Activated T-helper 9 cell treated with anti-CD3 and anti-CD28 coated beads, Interleukin-2, amount 50 U/mL, for 16 hours (primary cell): ENCODE results near the gene DGKG.
A peak's percentile ranks its signal among the peaks of the same experiment; 100 is the strongest.

Experiments
- DNase-seq: peaks from one replicate; pipeline ENCODE4 v3.0.0-alpha.2; 2020; ENCODE audit warnings: low read depth

DGKG gene

DNA sequence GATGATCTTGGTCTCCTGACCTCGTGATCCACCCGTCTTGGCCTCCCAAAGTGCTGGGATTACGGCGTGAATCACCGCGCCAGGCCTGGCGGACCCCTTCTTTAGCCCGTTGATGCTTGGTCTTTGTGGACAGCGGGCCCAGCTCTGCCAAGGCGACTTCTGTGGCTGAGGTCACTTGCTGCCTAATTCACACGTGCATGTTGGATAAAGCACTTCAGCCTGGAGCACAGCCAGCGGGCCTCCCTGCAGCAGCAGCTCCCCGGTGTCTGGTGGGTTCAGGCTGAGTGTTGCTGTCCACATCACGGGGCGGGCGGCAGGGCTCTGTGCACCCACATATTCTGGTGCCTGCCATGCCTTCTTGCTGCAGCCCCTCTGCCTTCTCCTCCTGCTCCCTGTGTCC is 88.4 kb downstream of the DGKG start:
- no peak for DNase-seq

DNA sequence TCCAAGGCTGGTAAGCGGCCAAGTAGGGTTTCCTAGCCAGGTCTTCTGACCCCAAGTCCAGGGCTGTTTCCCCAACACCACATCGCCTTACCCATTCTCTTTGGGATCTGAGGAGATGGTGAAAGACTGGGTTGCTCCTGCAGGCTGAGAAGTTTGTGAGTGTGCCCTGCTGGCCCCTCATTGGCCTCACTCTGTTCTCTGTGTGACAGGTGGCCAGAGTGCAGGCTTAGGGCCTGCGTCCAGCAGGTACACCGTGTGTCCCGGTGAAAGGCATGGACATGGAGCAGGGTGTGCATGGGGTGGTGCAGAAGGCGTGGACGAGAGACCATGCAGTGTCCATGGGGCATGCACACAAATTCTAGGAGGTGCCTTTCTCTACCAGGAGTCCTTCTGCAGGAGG is 91.3 kb downstream of the DGKG start:
- DNase-seq = no peak

GRCh38 chr3:186268616-186269448 is 93.2 kb downstream of the DGKG start:
- no peak for DNase-seq

- no peak for DNase-seq
Observed at GRCh38 chr3:186267758-186268157, 94.3 kb downstream of the DGKG start.

DNA sequence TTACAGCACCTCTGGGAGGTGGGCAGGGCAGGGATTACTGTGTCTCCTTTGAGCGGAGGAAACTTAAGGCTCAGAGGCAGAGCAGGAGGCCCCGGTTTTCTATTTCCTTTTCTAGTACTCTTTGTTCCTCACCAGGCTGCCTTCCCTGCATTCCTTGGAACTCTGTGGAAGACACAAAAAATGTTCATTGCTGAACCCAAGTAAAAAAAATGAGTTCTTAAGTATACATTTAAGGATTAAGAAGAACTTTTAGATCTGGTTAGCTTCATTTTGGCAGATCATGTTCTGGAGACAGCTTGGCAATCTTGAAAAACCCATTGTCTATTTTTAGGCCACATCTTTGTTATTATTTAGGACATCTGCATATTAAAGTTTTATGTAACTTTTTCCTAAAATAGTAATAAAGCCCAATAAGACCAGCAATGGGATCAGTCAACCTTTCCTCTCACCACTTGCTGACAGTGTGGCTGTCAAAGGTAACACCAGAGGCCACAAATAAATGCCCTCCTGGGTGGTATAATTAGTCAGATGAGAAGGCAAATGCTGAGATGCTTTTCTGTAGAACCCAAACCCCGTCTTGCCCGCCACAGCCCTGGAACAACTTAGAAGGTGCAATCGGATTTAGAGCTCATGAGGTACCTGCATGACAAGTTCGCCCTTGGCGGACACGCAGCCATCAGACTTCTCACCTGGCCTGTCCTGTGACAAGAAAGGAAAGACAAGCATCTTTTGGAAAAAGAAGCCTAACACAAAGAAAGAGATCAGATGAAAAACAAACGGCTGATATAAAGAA is 97.2 kb downstream of the DGKG start:
- DNase-seq = no peak

DNA sequence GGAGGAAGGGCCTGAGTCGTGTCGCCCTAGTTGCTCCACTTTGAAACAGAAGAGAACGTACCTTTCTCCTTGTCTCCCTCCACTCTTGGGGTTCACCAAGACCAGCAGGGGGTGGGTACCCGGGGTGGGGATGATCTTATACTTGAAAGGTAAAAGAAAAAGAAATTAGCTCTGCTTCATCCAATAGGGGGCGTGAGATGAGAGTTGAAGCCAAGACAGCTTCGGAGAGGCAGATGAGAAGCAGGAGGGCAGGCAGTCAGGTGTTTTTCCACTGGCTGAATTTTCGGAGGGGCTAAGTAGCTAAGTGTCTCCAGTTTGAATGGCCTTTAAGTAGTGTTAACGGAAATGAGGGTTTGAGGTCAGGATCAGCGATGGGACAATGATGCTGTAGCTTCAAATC is 100.4 kb downstream of the DGKG start:
- DNase-seq = no peak

- DNase-seq = no peak
Observed at GRCh38 chr3:186260726-186261125, 101.3 kb downstream of the DGKG start.

- DNase-seq = peak; percentile 49
Observed at GRCh38 chr3:186259612-186260383, 102.2 kb downstream of the DGKG start.

- no peak for DNase-seq
Observed at GRCh38 chr3:186258968-186259367, 103.1 kb downstream of the DGKG start.

GRCh38 chr3:186257866-186258265 is 104.2 kb downstream of the DGKG start:
- no peak for DNase-seq

GRCh38 chr3:186255703-186256331 is 106.2 kb downstream of the DGKG start:
- DNase-seq = no peak

DNA sequence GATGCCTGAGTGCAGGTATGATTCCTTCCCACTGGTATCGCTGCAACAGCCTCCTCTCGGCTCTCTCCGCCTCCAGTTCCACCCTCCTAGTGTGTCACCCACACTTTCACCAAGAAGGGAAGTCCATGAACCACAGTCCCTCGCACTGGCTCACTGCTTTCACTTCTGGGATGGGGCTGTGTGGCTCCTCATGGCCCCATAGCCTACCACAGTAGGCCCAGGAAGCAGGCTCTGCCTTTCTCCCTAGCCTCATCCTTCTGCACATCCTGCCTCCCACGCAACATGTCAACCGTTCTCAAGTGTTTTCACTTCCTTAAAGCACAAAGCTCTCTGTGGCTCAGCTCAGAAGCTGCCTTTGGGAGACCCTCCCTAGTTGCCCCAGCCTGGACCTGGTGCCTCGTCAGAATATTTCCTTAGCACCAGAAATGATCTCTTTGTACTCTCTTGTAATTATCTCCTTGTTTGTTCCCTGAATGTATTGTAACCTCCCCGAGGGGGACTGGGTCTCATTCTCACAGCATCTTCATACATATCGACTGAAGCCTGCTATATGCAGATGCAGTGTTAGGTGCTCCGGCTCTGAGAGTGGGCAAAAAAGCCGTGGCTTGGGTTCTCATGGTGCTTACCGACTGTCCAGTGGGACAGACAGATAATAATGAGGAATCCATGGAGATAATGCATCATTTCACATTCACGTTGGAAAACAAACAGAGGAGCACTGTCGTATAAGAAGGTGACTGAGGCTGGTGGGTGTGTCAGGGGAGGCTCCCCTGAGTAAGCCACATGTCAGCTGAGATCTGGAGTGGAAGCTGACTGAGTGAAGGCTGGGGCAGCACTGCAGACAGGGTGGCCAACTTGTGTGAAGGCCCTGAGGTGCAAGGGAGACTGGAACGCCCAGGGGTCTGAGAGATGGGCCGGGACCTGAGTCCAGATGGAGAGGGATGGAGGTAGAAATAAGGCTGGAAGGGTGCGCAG is 107.1 kb downstream of the DGKG start:
- no peak for DNase-seq

DNA sequence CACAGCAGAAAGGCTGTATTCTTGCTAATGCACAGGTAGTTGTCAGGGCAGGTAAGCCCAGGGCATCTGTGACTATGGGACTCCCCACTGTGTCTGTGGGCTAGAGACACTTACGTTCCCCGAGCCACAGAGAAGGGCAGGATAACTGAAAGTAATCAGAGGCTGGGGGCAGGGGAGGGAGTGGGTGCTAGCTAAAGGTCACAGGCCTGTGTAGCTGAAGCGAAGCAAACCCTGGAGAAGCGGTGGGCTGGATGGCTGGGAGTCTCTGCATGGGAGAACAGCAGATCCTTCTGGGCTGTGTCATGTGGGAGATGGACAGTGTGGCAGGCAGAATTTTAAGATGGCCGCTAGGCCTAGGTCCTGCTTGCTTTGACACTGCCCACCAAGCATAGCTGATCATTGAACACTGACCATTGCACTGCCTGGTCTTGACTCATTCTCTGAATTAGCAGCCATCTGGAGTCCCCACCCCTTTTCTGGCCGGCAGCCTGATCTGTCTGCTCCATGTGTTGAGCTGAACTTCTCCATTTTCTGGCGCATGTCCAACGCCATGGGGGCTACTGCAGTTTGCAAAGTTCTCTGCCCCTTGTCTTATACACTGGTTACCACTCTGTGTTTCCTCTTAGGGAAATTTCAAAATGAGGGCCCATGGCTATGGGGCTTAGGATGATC is 110.0 kb downstream of the DGKG start:
- no peak for DNase-seq

GRCh38 chr3:186248850-186249249 is 113.2 kb downstream of the DGKG start:
- no peak for DNase-seq

DNA sequence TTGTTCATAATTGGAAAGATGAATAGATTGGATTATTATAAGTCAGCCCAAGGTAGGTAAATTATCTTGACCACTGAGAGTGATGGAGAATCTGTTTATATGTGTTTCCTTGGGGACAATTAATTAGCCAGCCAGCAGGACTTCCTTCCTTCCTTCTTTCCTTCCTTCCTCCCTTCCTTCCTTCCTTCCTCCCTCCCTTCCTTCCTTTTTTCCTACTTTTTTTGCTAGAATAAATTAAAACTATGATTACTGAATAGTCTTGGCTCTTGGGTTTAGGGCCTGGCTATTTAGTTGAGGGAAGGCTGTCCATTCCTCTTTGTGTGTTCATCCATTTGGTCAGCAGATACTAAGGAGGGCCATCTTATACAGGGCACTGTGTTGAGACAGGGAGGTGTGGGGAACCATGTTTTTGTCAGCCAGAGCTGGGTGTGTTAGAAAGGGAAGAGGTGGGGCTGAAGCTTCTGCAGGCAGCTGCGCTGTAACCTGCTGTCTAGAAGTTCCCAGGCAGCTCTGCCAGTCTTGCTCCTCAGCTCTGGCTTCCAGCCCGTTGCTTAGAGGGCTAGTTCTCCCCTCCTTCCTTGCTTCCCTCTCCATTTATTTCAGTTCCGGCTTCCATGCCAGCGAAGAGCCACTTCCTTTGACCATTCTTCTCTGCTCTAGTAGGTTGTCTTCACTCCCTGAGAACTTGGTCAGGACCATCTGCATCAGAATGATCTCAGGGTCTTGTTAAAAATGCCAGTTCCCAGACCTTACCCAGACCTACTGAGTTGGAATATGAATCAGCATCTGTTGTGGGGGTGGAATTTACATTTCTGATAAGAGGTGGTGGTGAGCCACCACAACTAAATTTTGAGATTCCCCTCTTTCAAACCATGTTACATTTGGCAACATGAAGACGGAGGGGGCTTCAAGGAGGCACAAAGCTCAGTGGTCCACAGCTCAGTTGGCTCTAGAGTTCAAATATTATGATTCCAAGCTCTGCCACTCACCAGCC is 113.9 kb downstream of the DGKG start:
- no peak for DNase-seq

- DNase-seq = no peak
Observed at GRCh38 chr3:186246941-186247340, 115.1 kb downstream of the DGKG start.

- no peak for DNase-seq
Observed at GRCh38 chr3:186244016-186244415, 118.0 kb downstream of the DGKG start.

DNA sequence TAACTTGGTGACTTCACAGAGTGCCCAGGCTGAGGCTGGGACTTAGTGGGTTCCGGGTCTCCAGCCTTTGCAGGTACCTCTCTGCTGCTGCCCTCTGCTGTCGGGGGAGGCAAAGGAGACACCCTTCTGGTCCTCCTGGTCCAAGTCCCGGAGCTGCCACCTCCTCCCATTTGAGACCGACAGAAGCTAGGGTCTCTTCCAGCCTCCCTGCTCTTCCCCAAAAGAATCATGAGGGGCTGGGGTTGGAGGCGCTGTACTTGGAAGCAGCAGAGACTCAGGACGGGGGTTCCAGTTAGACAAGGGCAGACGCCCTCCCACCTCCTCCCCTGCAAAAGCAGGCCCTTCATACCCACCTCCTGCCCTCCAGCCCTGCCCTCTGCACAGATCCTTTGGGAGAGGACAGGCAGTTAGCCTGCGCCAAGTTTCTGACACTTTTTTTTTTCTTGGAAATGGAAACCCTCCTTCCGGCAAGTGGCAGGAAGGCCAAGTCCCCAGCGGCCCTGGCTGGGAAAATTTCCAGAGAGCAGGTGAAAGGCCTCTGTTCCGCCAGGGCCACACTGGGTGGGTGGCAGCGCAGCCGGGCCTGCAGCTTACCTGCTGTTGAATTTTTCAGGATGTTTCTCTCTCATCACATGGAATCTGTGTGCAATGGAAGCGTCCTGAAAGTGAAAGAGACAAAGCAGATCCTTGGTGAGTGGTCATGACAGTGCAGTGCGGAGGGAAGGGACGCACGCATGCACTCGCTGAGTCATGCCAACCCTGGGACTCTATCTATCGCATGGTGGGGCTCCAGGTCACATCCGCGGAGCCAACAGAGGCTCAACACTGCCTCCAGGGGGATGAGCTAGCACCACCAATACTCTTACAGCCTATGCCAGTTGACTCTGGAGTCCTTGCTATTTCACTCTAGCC is 119.9 kb downstream of the DGKG start:
- DNase-seq = peak; percentile 5
